Activated CD8-positive, alpha-beta T cell treated with anti-CD3 and anti-CD28 coated beads for 36 hours (primary cell): ENCODE results near the gene PGLYRP1. TPM values are rescaled to one million over a fixed set of nuclear protein-coding genes. Genes with fewer than 3 reads are reported as not detected.

Experiments used
- ATAC-seq: fragments of 200-7000 bp; cut with Tn5 transposase; one replicate; pipeline ENCODE4 v1.10.0; 2021; ENCODE audit warnings: mild to moderate bottlenecking, moderate library complexity
- CTCF ChIA-PET: fragments of 350-600 bp; sonication (Branson Sonifier 250); formaldehyde crosslinking; loops from one replicate; lab custom pipeline; 2021; ENCODE audit warnings: antibody characterized with exemption; lab: Charles Lee
- POLR2A ChIA-PET: fragments of 350-600 bp; sonication (Branson Sonifier 250); formaldehyde crosslinking; loops from one replicate; lab custom pipeline; 2021; ENCODE audit warnings: antibody characterized with exemption; lab: Charles Lee
- DNase-seq: peaks from one replicate; pipeline ENCODE4 v3.0.0-alpha.2; 2020
- H3K27ac Mint-ChIP-seq: one replicate; pipeline ENCODE4 v1.8.0; 2021; ENCODE audit warnings: mild to moderate bottlenecking, mixed read lengths
- H3K27me3 Mint-ChIP-seq: one replicate; pipeline ENCODE4 v1.8.0; 2021; ENCODE audit warnings: mixed read lengths
- H3K36me3 Mint-ChIP-seq: one replicate; pipeline ENCODE4 v1.8.0; 2021; ENCODE audit warnings: low read depth, mixed read lengths
- H3K4me1 Mint-ChIP-seq: one replicate; pipeline ENCODE4 v1.8.0; 2021; ENCODE audit warnings: low read depth, mixed read lengths
- H3K4me3 Mint-ChIP-seq: one replicate; pipeline ENCODE4 v1.8.0; 2021; ENCODE audit warnings: mild to moderate bottlenecking, moderate library complexity, mixed read lengths
- H3K9me3 Mint-ChIP-seq: one replicate; pipeline ENCODE4 v1.8.0; 2021; ENCODE audit warnings: mixed read lengths
- CTCF ChIP-seq: fragments of 200-600 bp; IDR thresholded peaks from one replicate; pipeline ENCODE4 v1.8.0; 2022; ENCODE audit warnings: antibody characterized with exemption, mild to moderate bottlenecking
- intact Hi-C: fragments of 100-400 bp; cut with micrococcal nuclease; formaldehyde crosslinking; loops from one replicate; pipeline ENCODE4 v1.10.0; 2022
- total RNA-seq, 2 experiments: library from RNA; stranded (reverse); gene quantifications; one replicate each; pipeline ENCODE4 v1.2.3, GENCODE V29; 2021

PGLYRP1 gene
- total RNA-seq, result not detected

- DNase-seq, result no peak
- Mint-ChIP-seq H3K4me1 (peaks cover 12% of the 10 kb centered on the region), H3K36me3 (no peaks in the 10 kb centered on the region), H3K9me3 (no peaks in the 10 kb centered on the region), H3K27me3 (peaks cover 16% of the 10 kb centered on the region), H3K4me3 (no peak within 1 kb of the TSS), H3K27ac (no peak within 1 kb of the TSS)
- ChIA-PET CTCF (interaction anchor here (1.7 kb wide), 1 partner anchor 243 kb away, joined by 4 read pairs; no protein-coding TSS in a partner anchor), POLR2A (interaction anchor here (0.6 to 0.7 kb wide), 2 partner anchors 23 to 904 kb away, joined by 3 to 4 read pairs; no protein-coding TSS in a partner anchor)
- no peak for ATAC-seq
- TF ChIP-seq CTCF, result no peak
- intact Hi-C loops, result loop anchor here (10.0 kb wide), 2 partner anchors 52 to 162 kb away; no protein-coding TSS in a partner anchor
Measured at GRCh38 chr19:46022431-46023310, at the start of gene PGLYRP1. TSS of gene PGLYRP1 (minus strand) at chr19:46023053. CDS start at chr19:46023021, 32 bp downstream.

GRCh38 chr19:46069806-46070341 lies 47.0 kb upstream of the PGLYRP1 start:
- Mint-ChIP-seq H3K36me3 (no peaks in the 10 kb centered on the region), H3K9me3 (no peaks in the 10 kb centered on the region), H3K27me3 (peaks cover 55% of the 10 kb centered on the region), H3K4me1 (peaks cover 3% of the 10 kb centered on the region), H3K4me3 (no peak overlapping the region), H3K27ac (no peak overlapping the region)
- DNase-seq (no peak), ATAC-seq (no peak)
- intact Hi-C loops, result loop anchor here (10.0 kb wide), 1 partner anchor 45 kb away; the partner anchor contains the start of gene PGLYRP1
- CTCF ChIA-PET, result interaction anchor here (0.6 to 1.9 kb wide), 2 partner anchors 9 to 196 kb away, joined by 3 to 6 read pairs; no protein-coding TSS in a partner anchor
- TF ChIP-seq CTCF, result no peak
- POLR2A ChIA-PET, result no interaction called here

- Mint-ChIP-seq H3K27ac (no peak overlapping the region), H3K27me3 (peaks cover 54% of the 10 kb centered on the region), H3K4me3 (no peak overlapping the region), H3K36me3 (no peaks in the 10 kb centered on the region), H3K9me3 (no peaks in the 10 kb centered on the region), H3K4me1 (peaks cover 3% of the 10 kb centered on the region)
- intact Hi-C loops, result no loop called here
- TF ChIP-seq CTCF, result no peak
- no peak for ATAC-seq
- no peak for DNase-seq
- CTCF ChIA-PET, result no interaction called here
- POLR2A ChIA-PET, result no interaction called here
Measured at GRCh38 chr19:46068345-46069258, 45.7 kb upstream of the PGLYRP1 start.

GRCh38 chr19:46067691-46068090 lies 44.8 kb upstream of the PGLYRP1 start:
- DNase-seq, result no peak
- no peak overlapping the region for H3K4me3 Mint-ChIP-seq
- POLR2A ChIA-PET, result no interaction called here
- peaks cover 3% of the 10 kb centered on the region for H3K4me1 Mint-ChIP-seq
- peaks cover 53% of the 10 kb centered on the region for H3K27me3 Mint-ChIP-seq
- no peaks in the 10 kb centered on the region for H3K9me3 Mint-ChIP-seq
- no peaks in the 10 kb centered on the region for H3K36me3 Mint-ChIP-seq
- CTCF ChIA-PET, result no interaction called here
- intact Hi-C loops, result no loop called here
- ATAC-seq, result no peak
- H3K27ac Mint-ChIP-seq, result no peak overlapping the region
- no peak for TF ChIP-seq CTCF
